ENCODE results near the gene COA4.
"Not testable (repeated sequence)": the region's sequence is repeated elsewhere in the genome, so short reads cannot be mapped to it uniquely, and the experiment has no call there.

Gene COA4

DNA sequence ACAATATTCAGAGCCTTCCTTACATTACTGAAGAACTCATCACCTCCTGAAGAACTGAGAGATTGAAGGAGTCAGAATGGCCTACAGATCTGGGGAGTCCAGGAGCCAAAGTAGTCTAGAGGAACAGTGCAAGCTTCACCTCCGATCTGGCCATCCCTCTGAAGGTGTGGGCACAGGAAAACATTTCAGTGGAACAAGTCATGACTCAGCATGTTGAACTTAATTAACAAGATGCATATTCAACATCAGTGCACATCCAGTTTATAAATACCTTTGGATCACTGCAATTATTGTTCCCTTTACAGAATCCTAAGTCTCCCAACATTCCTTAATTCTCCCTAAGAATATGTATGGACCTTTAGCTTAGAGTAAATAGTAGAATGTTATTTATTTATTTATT is 25.7 kb upstream of the COA4 start:
- no peak overlapping the region for H3K4me3 ChIP-seq (ENCODE audit: low read depth, low read length)
- TF ChIP-seq, protein P1, sequence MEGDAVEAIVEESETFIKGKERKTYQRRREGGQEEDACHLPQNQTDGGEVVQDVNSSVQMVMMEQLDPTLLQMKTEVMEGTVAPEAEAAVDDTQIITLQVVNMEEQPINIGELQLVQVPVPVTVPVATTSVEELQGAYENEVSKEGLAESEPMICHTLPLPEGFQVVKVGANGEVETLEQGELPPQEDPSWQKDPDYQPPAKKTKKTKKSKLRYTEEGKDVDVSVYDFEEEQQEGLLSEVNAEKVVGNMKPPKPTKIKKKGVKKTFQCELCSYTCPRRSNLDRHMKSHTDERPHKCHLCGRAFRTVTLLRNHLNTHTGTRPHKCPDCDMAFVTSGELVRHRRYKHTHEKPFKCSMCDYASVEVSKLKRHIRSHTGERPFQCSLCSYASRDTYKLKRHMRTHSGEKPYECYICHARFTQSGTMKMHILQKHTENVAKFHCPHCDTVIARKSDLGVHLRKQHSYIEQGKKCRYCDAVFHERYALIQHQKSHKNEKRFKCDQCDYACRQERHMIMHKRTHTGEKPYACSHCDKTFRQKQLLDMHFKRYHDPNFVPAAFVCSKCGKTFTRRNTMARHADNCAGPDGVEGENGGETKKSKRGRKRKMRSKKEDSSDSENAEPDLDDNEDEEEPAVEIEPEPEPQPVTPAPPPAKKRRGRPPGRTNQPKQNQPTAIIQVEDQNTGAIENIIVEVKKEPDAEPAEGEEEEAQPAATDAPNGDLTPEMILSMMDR (IDR thresholded peaks at IDR 0.05; ENCODE audit: borderline replicate concordance, insufficient read depth, low read depth, low read length): no peak

- no peak overlapping the region for H3K4me3 ChIP-seq (ENCODE audit: low read depth, low read length)
- TF ChIP-seq, protein P1 (IDR thresholded peaks at IDR 0.05; ENCODE audit: borderline replicate concordance, insufficient read depth, low read depth, low read length): no peak
Measured at GRCh38 chr11:73894725-73895335, 18.2 kb upstream of the COA4 start.

DNA sequence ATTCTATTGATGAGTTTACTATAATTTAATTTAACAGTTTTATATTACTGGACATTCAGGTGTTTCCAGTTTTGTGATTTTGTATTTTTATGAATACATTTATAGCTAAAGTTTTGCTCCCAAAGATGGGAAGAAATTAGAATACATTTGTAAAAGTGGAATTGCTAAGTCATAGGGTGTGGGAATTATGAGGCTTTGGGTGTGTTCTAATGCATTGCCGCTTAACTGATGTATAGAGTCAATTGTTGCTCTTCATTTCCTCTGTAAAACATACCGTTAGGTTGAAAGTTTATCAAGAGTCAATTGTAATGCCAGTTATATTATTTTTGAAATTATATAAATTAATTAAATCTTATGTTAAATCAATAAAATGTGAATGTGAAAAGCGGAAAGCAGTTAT is 16.4 kb upstream of the COA4 start:
- no peak overlapping the region for H3K4me3 ChIP-seq (ENCODE audit: low read depth, low read length)
- TF ChIP-seq, protein P1 (IDR thresholded peaks at IDR 0.05; ENCODE audit: borderline replicate concordance, insufficient read depth, low read depth, low read length): no peak

- TF ChIP-seq, protein P1 (IDR thresholded peaks at IDR 0.05; ENCODE audit: borderline replicate concordance, insufficient read depth, low read depth, low read length): no peak
- no peak overlapping the region for H3K4me3 ChIP-seq (ENCODE audit: low read depth, low read length)
Measured at GRCh38 chr11:73889536-73889935, 12.9 kb upstream of the COA4 start.

- TF ChIP-seq, protein P1 (IDR thresholded peaks at IDR 0.05; ENCODE audit: borderline replicate concordance, insufficient read depth, low read depth, low read length): no peak
- no peak overlapping the region for H3K4me3 ChIP-seq (ENCODE audit: low read depth, low read length)
Measured at GRCh38 chr11:73889019-73889418, 12.4 kb upstream of the COA4 start.

DNA sequence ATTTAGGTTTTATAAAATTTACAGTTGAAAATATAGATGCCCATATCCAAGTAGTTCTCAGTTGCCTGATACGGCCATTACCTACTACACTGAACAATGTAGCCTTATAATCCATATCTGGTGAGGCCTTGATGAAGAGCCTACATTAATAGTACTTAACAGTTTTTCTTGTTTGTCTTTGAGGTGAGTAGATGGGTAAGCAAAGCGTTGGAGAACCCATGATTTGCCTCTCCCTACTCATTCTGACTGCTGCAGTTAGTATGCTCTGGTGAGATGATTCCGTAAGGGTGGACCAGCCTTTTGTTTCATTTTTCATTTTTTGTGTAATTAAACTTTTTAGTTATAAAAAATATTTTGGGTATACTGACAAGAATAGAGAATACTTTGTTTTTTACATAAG is 11.6 kb upstream of the COA4 start:
- H3K4me3 ChIP-seq (ENCODE audit: low read depth, low read length): no peak overlapping the region
- TF ChIP-seq, protein P1 (IDR thresholded peaks at IDR 0.05; ENCODE audit: borderline replicate concordance, insufficient read depth, low read depth, low read length): no peak

GRCh38 chr11:73883856-73884255 is 7.2 kb upstream of the COA4 start:
- no peak overlapping the region for H3K4me3 ChIP-seq (ENCODE audit: low read depth, low read length)
- TF ChIP-seq, protein P1 (IDR thresholded peaks at IDR 0.05; ENCODE audit: borderline replicate concordance, insufficient read depth, low read depth, low read length): no peak

DNA sequence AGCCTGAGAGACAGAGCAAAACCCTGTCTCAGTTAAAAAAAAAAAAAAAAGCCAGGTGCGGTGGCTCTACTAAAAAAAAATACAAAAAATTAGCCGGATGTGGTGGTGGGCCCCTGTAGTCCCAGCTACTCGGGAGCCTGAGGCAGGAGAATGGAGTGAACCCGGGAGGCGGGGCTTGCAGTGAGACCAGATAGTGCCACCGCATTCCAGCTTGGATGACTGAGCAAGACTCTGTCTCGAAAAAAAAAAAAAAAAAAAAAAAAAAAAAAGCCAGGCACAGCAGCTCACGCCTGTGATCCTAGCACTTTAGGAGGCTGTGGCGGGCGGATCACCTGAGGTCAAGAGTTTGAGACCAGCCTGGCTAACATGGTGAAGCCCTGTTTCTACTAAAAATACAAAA is 3.8 kb upstream of the COA4 start:
- H3K4me3 ChIP-seq (ENCODE audit: low read depth, low read length): not testable (repeated sequence)
